IMR-90 (cell line): Measurements from ENCODE around the gene ULK2.

Experiments
- FOS ChIP-seq: fragments of 150-350 bp; IDR thresholded peaks from 2 replicates; pipeline ENCODE4 v1.6.1; 2016; ENCODE audit warnings: low read depth, low read length
- RAD21 ChIP-seq: IDR thresholded peaks from 2 replicates; pipeline ENCODE4 v1.6.1; 2012; ENCODE audit warnings: low read length, improper control_type of control experiment
- USF2 ChIP-seq: fragments of 150-350 bp; IDR thresholded peaks from 2 replicates; pipeline ENCODE4 v1.6.1; 2017; ENCODE audit warnings: mild to moderate bottlenecking, antibody characterized with exemption, low read length, low read depth
- TF ChIP-seq, protein P1 (sequence below): conservative IDR thresholded peaks from 2 replicates; pipeline ENCODE4 v1.5.1; 2012; ENCODE audit warnings: mild to moderate bottlenecking, low read depth, low read length, improper control_type of control experiment

DNA sequence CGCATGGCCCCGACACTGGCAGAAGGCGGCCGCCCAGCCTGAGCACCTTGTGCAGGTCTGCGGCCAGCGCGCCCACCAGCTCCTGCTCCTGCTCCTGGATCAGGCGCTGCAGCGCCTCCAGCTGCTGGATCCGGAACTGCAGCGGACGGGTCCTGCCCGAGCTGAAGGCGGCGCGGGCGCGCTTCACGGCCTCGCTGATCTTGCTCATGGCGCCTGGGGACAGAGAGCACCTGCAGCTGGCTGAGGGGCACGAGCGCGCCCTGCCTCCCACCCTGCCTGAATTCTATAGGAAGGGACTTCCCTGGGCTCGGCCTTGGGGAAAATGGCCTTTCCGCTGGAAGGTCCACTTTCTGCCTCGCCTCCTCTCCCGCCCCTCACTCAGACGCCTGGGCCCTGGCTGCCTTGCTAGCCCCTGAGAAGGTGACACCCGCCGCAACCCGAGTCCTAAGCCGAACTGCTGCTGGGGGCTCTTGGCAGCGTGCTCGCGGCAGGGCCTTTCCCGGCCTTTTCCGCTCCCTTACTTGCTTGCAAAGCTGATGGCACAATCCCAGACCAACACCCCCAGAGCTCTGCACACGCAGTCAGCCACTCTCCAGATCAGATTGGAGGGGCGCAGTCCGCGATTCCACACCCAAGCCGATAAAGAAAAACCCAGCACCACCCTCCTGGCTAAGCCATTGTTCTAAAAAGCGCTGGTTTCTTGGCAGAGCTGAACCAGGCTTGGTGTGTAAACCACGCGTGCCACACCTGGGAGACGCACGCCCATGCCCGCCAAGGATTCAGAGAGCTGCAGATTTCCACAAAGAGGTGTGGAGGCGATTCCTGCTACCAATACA, 122.6 kb downstream of the ULK2 start:
- TF ChIP-seq, protein P1, sequence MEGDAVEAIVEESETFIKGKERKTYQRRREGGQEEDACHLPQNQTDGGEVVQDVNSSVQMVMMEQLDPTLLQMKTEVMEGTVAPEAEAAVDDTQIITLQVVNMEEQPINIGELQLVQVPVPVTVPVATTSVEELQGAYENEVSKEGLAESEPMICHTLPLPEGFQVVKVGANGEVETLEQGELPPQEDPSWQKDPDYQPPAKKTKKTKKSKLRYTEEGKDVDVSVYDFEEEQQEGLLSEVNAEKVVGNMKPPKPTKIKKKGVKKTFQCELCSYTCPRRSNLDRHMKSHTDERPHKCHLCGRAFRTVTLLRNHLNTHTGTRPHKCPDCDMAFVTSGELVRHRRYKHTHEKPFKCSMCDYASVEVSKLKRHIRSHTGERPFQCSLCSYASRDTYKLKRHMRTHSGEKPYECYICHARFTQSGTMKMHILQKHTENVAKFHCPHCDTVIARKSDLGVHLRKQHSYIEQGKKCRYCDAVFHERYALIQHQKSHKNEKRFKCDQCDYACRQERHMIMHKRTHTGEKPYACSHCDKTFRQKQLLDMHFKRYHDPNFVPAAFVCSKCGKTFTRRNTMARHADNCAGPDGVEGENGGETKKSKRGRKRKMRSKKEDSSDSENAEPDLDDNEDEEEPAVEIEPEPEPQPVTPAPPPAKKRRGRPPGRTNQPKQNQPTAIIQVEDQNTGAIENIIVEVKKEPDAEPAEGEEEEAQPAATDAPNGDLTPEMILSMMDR, result peak; percentile 80
- TF ChIP-seq FOS, result no peak
- TF ChIP-seq USF2, result no peak
- peak; percentile 49; the same call in 1 of the 2 replicates for TF ChIP-seq RAD21
